ENCODE measurements around the gene SFXN4.

GRCh38 chr10:119166564-119166963 is 1.1 kb upstream of the SFXN4 start:
- TF ChIP-seq, protein P1, sequence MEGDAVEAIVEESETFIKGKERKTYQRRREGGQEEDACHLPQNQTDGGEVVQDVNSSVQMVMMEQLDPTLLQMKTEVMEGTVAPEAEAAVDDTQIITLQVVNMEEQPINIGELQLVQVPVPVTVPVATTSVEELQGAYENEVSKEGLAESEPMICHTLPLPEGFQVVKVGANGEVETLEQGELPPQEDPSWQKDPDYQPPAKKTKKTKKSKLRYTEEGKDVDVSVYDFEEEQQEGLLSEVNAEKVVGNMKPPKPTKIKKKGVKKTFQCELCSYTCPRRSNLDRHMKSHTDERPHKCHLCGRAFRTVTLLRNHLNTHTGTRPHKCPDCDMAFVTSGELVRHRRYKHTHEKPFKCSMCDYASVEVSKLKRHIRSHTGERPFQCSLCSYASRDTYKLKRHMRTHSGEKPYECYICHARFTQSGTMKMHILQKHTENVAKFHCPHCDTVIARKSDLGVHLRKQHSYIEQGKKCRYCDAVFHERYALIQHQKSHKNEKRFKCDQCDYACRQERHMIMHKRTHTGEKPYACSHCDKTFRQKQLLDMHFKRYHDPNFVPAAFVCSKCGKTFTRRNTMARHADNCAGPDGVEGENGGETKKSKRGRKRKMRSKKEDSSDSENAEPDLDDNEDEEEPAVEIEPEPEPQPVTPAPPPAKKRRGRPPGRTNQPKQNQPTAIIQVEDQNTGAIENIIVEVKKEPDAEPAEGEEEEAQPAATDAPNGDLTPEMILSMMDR (IDR thresholded peaks at IDR 0.05) = no peak
- TF ChIP-seq POLR2AphosphoS5 (IDR thresholded peaks at IDR 0.05) (no peak), POLR2A (IDR thresholded peaks at IDR 0.05) (no peak)
